ENCODE data around the gene MFSD11. TPM values are rescaled to one million over a fixed set of nuclear protein-coding genes. Genes with fewer than 3 reads are reported as not detected.
"Not testable (repeated sequence)": the region's sequence is repeated elsewhere in the genome, so short reads cannot be mapped to it uniquely, and the experiment has no call there.

Gene MFSD11
- polyA plus RNA-seq, 3 donors from 2014 or later, result 25.2 to 48.0 (median 36.0) TPM

DNA sequence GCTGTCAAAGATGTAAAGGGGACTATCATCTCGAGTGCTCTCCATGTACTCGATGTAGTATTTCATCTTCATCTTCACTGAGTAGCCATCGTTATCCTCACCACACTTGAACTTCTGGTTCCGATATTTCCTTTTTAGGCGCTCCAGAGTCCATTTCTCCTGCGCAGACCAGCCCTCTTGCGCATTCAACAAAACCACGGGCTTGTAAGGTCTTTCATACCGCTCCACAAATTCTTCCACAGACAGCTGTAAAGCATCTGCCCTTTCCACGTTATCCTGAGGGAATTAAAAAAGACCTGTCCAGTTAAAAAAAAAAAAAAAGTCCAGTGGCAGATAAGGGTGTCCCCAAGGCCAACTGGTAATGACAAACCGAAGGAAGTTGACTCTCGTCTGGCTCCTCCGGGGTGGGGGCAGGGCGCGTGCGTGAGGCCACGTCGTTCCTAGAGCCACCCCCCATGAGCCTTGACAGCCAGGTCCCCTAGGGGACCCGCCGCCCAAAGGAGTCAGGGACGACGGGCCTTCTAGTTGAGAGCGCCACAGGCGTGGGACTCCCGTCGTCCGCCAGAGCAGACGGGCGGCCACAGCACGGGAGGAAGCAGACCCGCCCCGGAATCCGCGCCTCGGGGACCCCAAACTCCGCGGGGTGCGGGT lies 12.2 kb upstream of the MFSD11 start:
- Mint-ChIP-seq H3K36me3 (peaks cover 14 to 26% (median 25%) of the 10 kb centered on the region in 3 donors), H3K27ac (peak overlapping the region; percentile 96 to 99 (median 98)), H3K4me1 (peaks cover 48 to 50% of the 10 kb centered on the region in 2 donors), H3K4me3 (peak overlapping the region; percentile 89 to 97 (median 97)), H3K9me3 (no peaks in the 10 kb centered on the region), H3K27me3 (ENCODE audit: low read depth in 3 of 3) (peaks cover 28 to 36% (median 32%) of the 10 kb centered on the region in 3 donors)
- peak; percentile 70 to 72 (median 70) for DNase-seq

DNA sequence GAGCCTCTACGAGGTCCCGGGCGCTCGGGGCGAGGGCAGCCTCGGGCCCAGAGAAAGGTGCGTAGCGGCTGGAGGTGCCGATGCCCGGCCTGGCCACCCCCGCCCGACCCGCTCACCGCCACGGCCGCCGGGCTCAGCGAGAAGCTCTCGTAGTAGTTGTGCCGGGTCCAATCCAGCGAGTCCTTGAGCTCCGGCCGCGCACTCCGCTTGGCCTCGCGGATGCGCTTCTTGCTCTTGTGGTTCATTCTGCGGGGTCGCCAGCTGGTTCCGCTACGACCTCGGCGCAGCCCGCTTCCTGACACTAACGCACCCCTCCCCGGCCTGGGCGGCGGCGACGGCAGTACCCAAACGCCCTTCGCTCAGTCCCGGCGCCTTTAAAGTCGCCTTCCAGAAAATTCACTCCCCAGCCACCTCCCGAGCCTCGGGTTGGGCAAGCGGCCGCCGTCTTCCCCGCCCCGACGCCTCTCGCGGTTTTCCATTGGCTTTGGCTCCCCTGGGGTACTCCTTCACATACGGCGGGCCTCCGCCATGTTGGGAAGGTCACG lies 11.6 kb upstream of the MFSD11 start, which contains the start of gene JMJD6:
TSS of gene JMJD6 (minus strand) at position 376 of the 545 bp plus-strand sequence. CDS start at position 245, 131 bp downstream.
- DNase-seq, result peak in 2 of 3 donors; percentile 94 to 95
- peak within 1 kb of the TSS; percentile 98 to 100 (median 99) for H3K27ac Mint-ChIP-seq
- H3K27me3 Mint-ChIP-seq (ENCODE audit: low read depth in 3 of 3), result peaks cover 28 to 35% (median 32%) of the 10 kb centered on the region in 3 donors
- H3K9me3 Mint-ChIP-seq, result no peaks in the 10 kb centered on the region
- peak within 1 kb of the TSS; percentile 89 to 98 (median 97) for H3K4me3 Mint-ChIP-seq
- peaks cover 11 to 22% (median 20%) of the 10 kb centered on the region in 3 donors for H3K36me3 Mint-ChIP-seq
- H3K4me1 Mint-ChIP-seq, result peaks cover 49 to 50% of the 10 kb centered on the region in 2 donors

DNA sequence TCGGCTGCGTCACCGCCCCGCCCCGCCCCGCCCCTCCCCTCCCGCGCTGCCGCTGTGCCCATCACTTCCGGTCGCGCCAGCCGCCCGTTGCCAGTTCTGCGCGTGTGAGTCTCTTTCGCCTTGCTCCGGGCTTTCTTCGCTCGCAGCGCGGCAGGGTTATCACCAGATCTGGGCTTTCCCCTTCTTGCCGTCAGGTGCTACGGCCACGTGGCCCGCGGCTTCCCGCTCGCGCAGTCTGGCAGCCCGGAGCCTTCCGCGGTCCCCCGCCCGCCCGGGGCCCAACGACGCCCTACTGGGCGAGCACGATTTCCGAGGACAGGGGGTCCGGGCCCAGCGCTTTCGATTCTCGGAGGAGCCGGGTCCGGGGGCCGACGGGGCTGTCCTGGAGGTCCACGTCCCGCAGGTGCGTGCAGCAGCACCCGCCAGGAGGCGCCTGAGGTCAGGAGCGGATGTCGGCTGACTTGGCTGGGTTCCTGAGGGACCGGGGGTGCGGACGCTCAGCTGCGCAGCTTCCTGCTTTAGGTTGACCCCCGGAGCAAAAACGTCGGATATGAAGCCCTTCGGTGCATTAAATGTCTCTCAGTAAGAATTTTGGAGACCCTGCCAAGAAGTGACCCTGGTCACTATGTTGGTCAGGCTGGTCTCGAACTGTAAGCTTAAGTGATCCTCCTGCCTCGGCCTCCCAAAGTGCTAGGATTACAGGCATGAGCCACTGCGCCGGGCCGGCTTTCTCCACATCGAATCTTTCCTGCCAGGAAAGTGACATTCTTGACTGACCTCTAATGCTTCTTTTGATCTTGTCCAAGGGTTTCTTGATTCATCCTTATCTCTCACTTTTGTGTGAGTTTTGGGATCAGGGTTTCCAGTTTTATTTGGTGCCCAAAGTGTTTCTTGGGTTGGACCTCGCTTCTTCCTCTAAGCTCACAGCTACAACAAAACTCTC lies 10.9 kb upstream of the MFSD11 start, which contains the start of gene METTL23:
TSS of gene METTL23 (plus strand) at position 64 of the 943 bp plus-strand sequence. CDS start 2,872 bp downstream, outside the sequence.
- peak within 1 kb of the TSS; percentile 89 to 98 (median 97) for H3K4me3 Mint-ChIP-seq
- H3K9me3 Mint-ChIP-seq, result no peaks in the 10 kb centered on the region
- H3K4me1 Mint-ChIP-seq, result peaks cover 48 to 52% of the 10 kb centered on the region in 2 donors
- peak within 1 kb of the TSS; percentile 98 to 100 (median 99) for H3K27ac Mint-ChIP-seq
- DNase-seq, result peak in 1 of 3 donors; percentile 93
- peaks cover 3 to 15% (median 13%) of the 10 kb centered on the region in 3 donors for H3K36me3 Mint-ChIP-seq
- peaks cover 28 to 32% (median 31%) of the 10 kb centered on the region in 3 donors for H3K27me3 Mint-ChIP-seq (ENCODE audit: low read depth in 3 of 3)

- H3K36me3 Mint-ChIP-seq, result peaks cover 3 to 12% (median 12%) of the 10 kb centered on the region in 3 donors
These were observed 10.0 kb upstream of the MFSD11 start for GRCh38 chr17:76727745-76728456.

DNA sequence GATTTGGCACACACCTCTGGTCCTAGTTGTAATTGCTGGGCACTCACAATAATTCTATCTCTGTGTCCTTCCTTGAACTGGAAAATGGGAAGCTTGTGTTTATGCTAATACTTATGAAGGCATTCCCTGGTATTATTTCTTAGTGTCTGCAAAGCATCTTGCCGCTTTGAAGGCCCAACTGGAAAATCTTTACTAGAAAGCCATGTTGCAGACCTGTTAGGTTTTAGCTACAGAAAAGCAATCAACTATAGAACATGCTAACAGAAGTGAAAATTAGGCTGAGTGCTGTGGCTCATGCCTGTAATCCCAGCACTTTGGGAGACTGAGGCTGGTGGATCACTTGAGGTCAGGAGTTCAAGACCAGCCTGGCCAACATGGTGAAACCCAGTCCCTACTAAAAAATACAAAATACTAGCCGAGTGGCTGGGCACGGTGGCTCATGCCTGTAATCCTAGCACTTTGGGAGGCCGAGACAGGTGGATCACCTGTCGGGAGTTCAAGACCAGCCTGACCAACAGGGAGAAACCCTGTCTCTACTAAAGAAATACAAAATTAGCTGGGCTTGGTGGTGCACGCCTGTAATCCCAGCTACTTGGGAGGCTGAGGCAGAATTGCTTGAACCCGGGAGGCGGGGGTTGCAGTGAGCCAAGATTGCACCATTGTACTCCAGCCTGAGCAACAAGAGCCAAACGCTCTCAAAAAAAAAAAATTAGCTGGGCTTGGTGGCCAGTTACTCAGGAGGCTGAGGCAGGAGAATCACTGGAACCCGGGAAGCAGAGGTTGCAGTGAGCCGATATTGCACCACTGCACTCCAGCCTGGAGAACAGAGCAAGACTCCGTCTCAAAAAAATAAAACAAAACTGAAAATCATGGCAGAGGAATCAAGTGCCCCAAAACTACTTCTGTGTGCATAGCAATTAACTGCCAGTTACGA lies 5.9 kb upstream of the MFSD11 start:
- peaks cover 20 to 32% (median 25%) of the 10 kb centered on the region in 3 donors for H3K27me3 Mint-ChIP-seq (ENCODE audit: low read depth in 3 of 3)
- H3K36me3 Mint-ChIP-seq, result peaks cover 17 to 39% (median 17%) of the 10 kb centered on the region in 3 donors
- H3K4me1 Mint-ChIP-seq, result peaks cover 61 to 69% of the 10 kb centered on the region in 2 donors
- not testable (repeated sequence) for H3K9me3 Mint-ChIP-seq, DNase-seq, H3K4me3 Mint-ChIP-seq
- peak overlapping the region; percentile 37 to 80 (median 68) for H3K27ac Mint-ChIP-seq

More at GRCh38 chr17:76727745-76728456, 10.0 kb upstream of the MFSD11 start:
- DNase-seq, result peak in 2 of 3 donors; percentile 48 to 52
- Mint-ChIP-seq H3K27ac (peak overlapping the region; percentile 96 to 100 (median 99)), H3K9me3 (no peaks in the 10 kb centered on the region), H3K27me3 (ENCODE audit: low read depth in 3 of 3) (peaks cover 28 to 30% (median 29%) of the 10 kb centered on the region in 3 donors), H3K4me1 (peaks cover 49 to 52% of the 10 kb centered on the region in 2 donors), H3K4me3 (peak overlapping the region; percentile 89 to 98 (median 97))

DNA sequence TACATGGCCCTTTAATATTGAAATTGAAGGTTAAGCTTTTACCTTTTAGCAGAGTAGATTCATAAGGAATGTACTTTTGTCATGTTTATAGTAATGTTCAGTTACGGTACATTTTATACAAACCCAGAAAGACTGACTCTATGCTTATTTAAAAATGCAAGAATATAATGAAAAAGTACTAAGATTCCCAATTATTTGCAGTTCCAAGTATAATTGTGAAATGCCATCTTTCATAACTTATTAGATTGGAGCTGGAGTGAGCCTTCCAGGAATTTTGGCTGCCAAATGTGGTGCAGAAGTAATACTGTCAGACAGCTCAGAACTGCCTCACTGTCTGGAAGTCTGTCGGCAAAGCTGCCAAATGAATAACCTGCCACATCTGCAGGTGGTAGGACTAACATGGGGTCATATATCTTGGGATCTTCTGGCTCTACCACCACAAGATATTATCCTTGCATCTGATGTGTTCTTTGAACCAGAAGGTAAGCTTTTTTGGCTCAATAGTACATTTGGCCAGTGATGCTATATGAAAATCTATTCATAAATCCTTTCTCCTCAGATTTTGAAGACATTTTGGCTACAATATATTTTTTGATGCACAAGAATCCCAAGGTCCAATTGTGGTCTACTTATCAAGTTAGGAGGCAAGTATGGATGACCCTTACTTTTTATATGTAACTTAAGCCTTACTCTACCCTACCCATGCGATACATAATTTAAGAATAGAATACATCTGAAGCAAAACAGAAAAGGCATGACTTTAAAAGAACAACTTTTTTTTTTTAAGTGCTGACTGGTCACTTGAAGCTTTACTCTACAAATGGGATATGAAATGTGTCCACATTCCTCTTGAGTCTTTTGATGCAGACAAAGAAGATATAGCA lies 4.9 kb upstream of the MFSD11 start:
- H3K4me3 Mint-ChIP-seq, result peak overlapping the region in 2 of 5 donors; percentile 2 to 44
- H3K4me1 Mint-ChIP-seq, result peaks cover 54 to 63% of the 10 kb centered on the region in 2 donors
- peak overlapping the region; percentile 43 to 99 (median 87) for H3K27ac Mint-ChIP-seq
- H3K27me3 Mint-ChIP-seq (ENCODE audit: low read depth in 3 of 3), result peaks cover 23 to 29% (median 26%) of the 10 kb centered on the region in 3 donors
- peaks cover 17 to 36% (median 17%) of the 10 kb centered on the region in 3 donors for H3K36me3 Mint-ChIP-seq
- no peaks in the 10 kb centered on the region for H3K9me3 Mint-ChIP-seq
- DNase-seq, result no peak

- DNase-seq, result no peak
These were observed 4.3 kb upstream of the MFSD11 start for GRCh38 chr17:76733618-76733957.

GRCh38 chr17:76734080-76734840 lies 3.7 kb upstream of the MFSD11 start:
- peak overlapping the region; percentile 89 to 99 (median 97) for H3K27ac Mint-ChIP-seq
- H3K9me3 Mint-ChIP-seq, result no peaks in the 10 kb centered on the region
- no peak for DNase-seq

More at GRCh38 chr17:76733618-76733957, 4.3 kb upstream of the MFSD11 start:
- Mint-ChIP-seq H3K4me3 (peak overlapping the region in 3 of 5 donors; percentile 86 to 95 (median 95)), H3K36me3 (peaks cover 17 to 36% (median 17%) of the 10 kb centered on the region in 3 donors), H3K4me1 (peaks cover 54 to 67% of the 10 kb centered on the region in 2 donors), H3K27me3 (ENCODE audit: low read depth in 3 of 3) (peaks cover 21 to 33% (median 31%) of the 10 kb centered on the region in 3 donors), H3K27ac (peak overlapping the region; percentile 73 to 99 (median 97)), H3K9me3 (no peaks in the 10 kb centered on the region)

GRCh38 chr17:76735006-76735405 lies 2.9 kb upstream of the MFSD11 start:
- DNase-seq, result peak in 2 of 3 donors; percentile 37 to 42
- H3K27ac Mint-ChIP-seq, result peak overlapping the region; percentile 89 to 99 (median 97)
- peaks cover 21 to 36% (median 30%) of the 10 kb centered on the region in 3 donors for H3K27me3 Mint-ChIP-seq (ENCODE audit: low read depth in 3 of 3)
- H3K4me1 Mint-ChIP-seq, result peaks cover 54 to 70% of the 10 kb centered on the region in 2 donors
- no peaks in the 10 kb centered on the region for H3K9me3 Mint-ChIP-seq
- peaks cover 17 to 36% (median 17%) of the 10 kb centered on the region in 3 donors for H3K36me3 Mint-ChIP-seq
- peak overlapping the region; percentile 86 to 96 (median 95) for H3K4me3 Mint-ChIP-seq

More at GRCh38 chr17:76734080-76734840, 3.7 kb upstream of the MFSD11 start:
- Mint-ChIP-seq H3K4me1 (peaks cover 56 to 71% of the 10 kb centered on the region in 2 donors), H3K27me3 (ENCODE audit: low read depth in 3 of 3) (peaks cover 21 to 36% (median 30%) of the 10 kb centered on the region in 3 donors), H3K4me3 (peak overlapping the region; percentile 86 to 96 (median 95)), H3K36me3 (peaks cover 17 to 36% (median 17%) of the 10 kb centered on the region in 3 donors)

DNA sequence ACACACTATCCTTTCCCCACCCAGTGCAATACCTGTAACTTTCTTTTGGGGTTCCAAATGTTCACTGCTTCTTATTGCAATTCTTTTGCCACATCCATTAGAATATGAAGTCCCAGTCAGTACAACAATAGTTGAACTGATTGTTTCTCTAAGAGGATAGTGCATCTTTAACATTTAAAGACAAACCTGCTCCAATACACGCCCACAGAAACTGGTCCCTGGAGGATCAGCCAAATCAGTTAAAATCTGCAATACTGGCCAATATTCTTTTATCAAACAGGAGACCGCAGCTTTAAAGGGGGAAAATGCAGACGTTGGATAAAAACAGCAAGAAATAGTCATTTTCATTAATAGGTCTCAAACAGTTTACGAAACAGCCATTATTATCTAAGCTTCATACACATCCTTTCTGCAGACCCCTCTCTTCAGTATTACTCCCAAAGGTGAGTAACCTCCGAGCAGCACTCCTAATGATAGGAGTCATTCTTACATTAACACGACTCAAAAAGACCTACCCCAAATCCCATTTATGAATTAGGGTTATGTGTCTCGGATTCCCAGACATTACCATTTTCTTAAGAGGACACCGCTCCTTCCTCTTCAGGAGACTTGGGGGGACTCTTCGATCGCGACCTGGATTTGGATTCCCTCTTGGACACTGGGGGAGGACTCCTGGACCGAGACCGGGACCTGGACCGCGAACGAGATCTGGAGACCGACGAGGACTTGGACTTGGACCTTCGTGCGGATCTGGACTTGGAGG lies 2.2 kb upstream of the MFSD11 start:
- Mint-ChIP-seq H3K9me3 (no peaks in the 10 kb centered on the region), H3K27ac (peak overlapping the region; percentile 89 to 99 (median 97)), H3K4me3 (peak overlapping the region; percentile 86 to 96 (median 95)), H3K27me3 (ENCODE audit: low read depth in 3 of 3) (peaks cover 21 to 36% (median 30%) of the 10 kb centered on the region in 3 donors), H3K4me1 (peaks cover 56 to 67% of the 10 kb centered on the region in 2 donors), H3K36me3 (peaks cover 17 to 36% (median 18%) of the 10 kb centered on the region in 3 donors)
- no peak for DNase-seq
